GM12878 (cell line): ENCODE measurements around the gene FRMD3. TPM values are rescaled to one million over a fixed set of nuclear protein-coding genes. Genes with fewer than 3 reads are reported as not detected.

Experiments used
- ATAC-seq: fragments of 200-7000 bp; cut with Tn5 transposase; 3 replicates; pipeline ENCODE4 v1.9.1; 2020; ENCODE audit warnings: mild to moderate bottlenecking, moderate library complexity
- BruUV-seq: library from RNA; stranded (reverse); fragments of 400-500 nt; replicated peaks from 2 replicates; lab custom pipeline; 2021; lab: Mats Ljungman, UMichigan
- CTCF ChIA-PET: fragments of 300-600 bp; sonication (Branson Sonifier 250); formaldehyde crosslinking; extraction: SDS; loops from one replicate; lab custom pipeline; 2021; ENCODE audit warnings: inconsistent platforms; lab: Yijun Ruan, JAX
- POLR2A ChIA-PET: fragments of 350-600 bp; formaldehyde crosslinking; extraction: SDS; loops from one replicate; lab custom pipeline; 2021; ENCODE audit warnings: inconsistent platforms; lab: Charles Lee
- RAD21 ChIA-PET: fragments of 300-600 bp; sonication (Branson Sonifier 250); formaldehyde crosslinking; loops from one replicate; lab custom pipeline; 2023; ENCODE audit warnings: antibody characterized with exemption; ENCODE audit not compliant: unreplicated experiment; lab: Charles Lee
- SMC1A ChIA-PET: fragments of 300-600 bp; sonication (Branson Sonifier 250); formaldehyde crosslinking; loops from one replicate; lab custom pipeline; 2023; ENCODE audit not compliant: unreplicated experiment, uncharacterized antibody; lab: Charles Lee
- DNase-seq: peaks from one replicate; pipeline ENCODE4 v3.0.0-alpha.2; 2011; ENCODE audit warnings: low read depth, low spot score
- FAIRE-seq: peaks from 3 replicates; lab custom pipeline; 2011; peaks lifted over from hg19 to GRCh38; lab: Jason Lieb, UNC
- H2AFZ ChIP-seq: 2 replicates; pipeline ENCODE4 v1.6.0; 2011; ENCODE audit warnings: low read depth, low read length, control low read depth; ENCODE audit not compliant: control insufficient read depth
- H3K27ac ChIP-seq: 2 replicates; pipeline ENCODE4 v1.5.1; 2011; ENCODE audit warnings: control low read depth; ENCODE audit not compliant: control insufficient read depth, insufficient read depth
- H3K27me3 ChIP-seq, 2 experiments: replicated peaks in 1 of 2; 2 replicates each; pipeline versions ENCODE4 v1.6.0 to v1.6.1; 2011; ENCODE audit warnings: low read length in 1 of 2; ENCODE audit not compliant: control insufficient read depth in 2 of 2, insufficient read depth in 2 of 2
- H3K36me3 ChIP-seq, 2 experiments: 2 replicates each; pipeline ENCODE4 v1.5.1; 2011; ENCODE audit warnings: low read length in 1 of 2; ENCODE audit not compliant: control insufficient read depth in 2 of 2, insufficient read depth in 2 of 2
- H3K4me1 ChIP-seq: 2 replicates; pipeline ENCODE4 v1.6.1; 2011; ENCODE audit warnings: mild to moderate bottlenecking, low read length, moderate library complexity, mixed read lengths; ENCODE audit not compliant: control insufficient read depth, insufficient read depth
- H3K4me2 ChIP-seq: 2 replicates; pipeline ENCODE4 v1.6.0; 2011; ENCODE audit warnings: control low read depth; ENCODE audit not compliant: control insufficient read depth, insufficient read depth
- H3K4me3 ChIP-seq: fragments of 200-600 bp; sonication (generic); 2 replicates; pipeline ENCODE4 v1.5.1; 2016
- H3K79me2 ChIP-seq: 2 replicates; pipeline ENCODE4 v1.6.0; 2011; ENCODE audit warnings: low read length; ENCODE audit not compliant: control insufficient read depth, insufficient read depth
- H3K9ac ChIP-seq: 2 replicates; pipeline ENCODE4 v1.8.0; 2011; ENCODE audit warnings: low read length, control low read depth, mixed read lengths; ENCODE audit not compliant: control insufficient read depth, insufficient read depth
- H3K9me3 ChIP-seq: replicated peaks from 3 replicates; pipeline ENCODE4 v1.5.1; 2011; ENCODE audit warnings: mild to moderate bottlenecking, low read length; ENCODE audit not compliant: control insufficient read depth, insufficient read depth
- H4K20me1 ChIP-seq: 2 replicates; pipeline ENCODE4 v1.6.0; 2011; ENCODE audit not compliant: control insufficient read depth, insufficient read depth
- BACH1 ChIP-seq: fragments of 450-650 bp; IDR thresholded peaks from 2 replicates; pipeline ENCODE4 v1.6.1; 2017; ENCODE audit warnings: mild to moderate bottlenecking, borderline replicate concordance
- BCL3 ChIP-seq: IDR thresholded peaks from 2 replicates; pipeline ENCODE4 v1.6.1; 2011; ENCODE audit warnings: borderline replicate concordance, low read depth, mild to moderate bottlenecking, moderate library complexity, low read length; ENCODE audit not compliant: insufficient read depth, poor library complexity, severe bottlenecking
- BMI1 ChIP-seq: fragments of 450-650 bp; IDR thresholded peaks from 2 replicates; pipeline ENCODE4 v1.6.1; 2016; ENCODE audit warnings: mild to moderate bottlenecking, moderate library complexity, borderline replicate concordance
- CBX3 ChIP-seq: fragments of 200-600 bp; sonication (generic); IDR thresholded peaks from 2 replicates; pipeline ENCODE4 v1.6.1; 2016; ENCODE audit warnings: low read depth, borderline replicate concordance
- CBX5 ChIP-seq: sonication (generic); IDR thresholded peaks from 2 replicates; pipeline ENCODE4 v1.6.1; 2016; ENCODE audit warnings: low read depth, moderate library complexity, mild to moderate bottlenecking, inconsistent platforms
- CHD2 ChIP-seq: IDR thresholded peaks from 2 replicates; pipeline ENCODE4 v1.6.1; 2011; ENCODE audit warnings: low read depth, low read length, improper control_type of control experiment, borderline replicate concordance
- CREB1 ChIP-seq: IDR thresholded peaks from 2 replicates; pipeline ENCODE4 v1.6.1; 2012; ENCODE audit warnings: low read depth, mild to moderate bottlenecking, inconsistent platforms
- DPF2 ChIP-seq: fragments of 450-650 bp; IDR thresholded peaks from 2 replicates; pipeline ENCODE4 v1.6.1; 2017; ENCODE audit warnings: mild to moderate bottlenecking
- FOXK2 ChIP-seq: fragments of 450-650 bp; IDR thresholded peaks from 2 replicates; pipeline ENCODE4 v1.6.1; 2017; ENCODE audit warnings: mild to moderate bottlenecking, moderate library complexity
- GABPA ChIP-seq: IDR thresholded peaks from 2 replicates; pipeline ENCODE4 v1.6.1; 2014; ENCODE audit warnings: antibody characterized with exemption, low read depth, mild to moderate bottlenecking, inconsistent platforms
- KDM1A ChIP-seq: fragments of 200-600 bp; sonication (generic); IDR thresholded peaks from 2 replicates; pipeline ENCODE4 v1.6.1; 2016; ENCODE audit warnings: borderline replicate concordance
- NFIC ChIP-seq: IDR thresholded peaks from 2 replicates; pipeline ENCODE4 v1.6.1; 2012; ENCODE audit warnings: low read depth, mild to moderate bottlenecking, inconsistent platforms, low read length, moderate library complexity
- NR2C1 ChIP-seq: fragments of 450-650 bp; IDR thresholded peaks from 2 replicates; pipeline ENCODE4 v1.6.1; 2017; ENCODE audit warnings: antibody characterized with exemption, mild to moderate bottlenecking, moderate library complexity
- RCOR1 ChIP-seq: conservative IDR thresholded peaks from 2 replicates; pipeline ENCODE4 v1.6.1; 2012; ENCODE audit warnings: low read depth, low read length, improper control_type of control experiment
- ZNF217 ChIP-seq: fragments of 450-650 bp; IDR thresholded peaks from 2 replicates; pipeline ENCODE4 v1.6.1; 2017; ENCODE audit warnings: antibody characterized with exemption, mild to moderate bottlenecking
- WGBS: methylation state at CpG from one replicate; pipeline ENCODE4 v1.1.6; 2016; ENCODE audit warnings: low lambda C conversion rate; ENCODE audit not compliant: insufficient replicate concordance, insufficient coverage; ENCODE audit errors: missing lambda C conversion rate; 5-methylcytosine and 5-hydroxymethylcytosine counted together
- in situ Hi-C: fragments of 300-500 bp; cut with MboI; formaldehyde crosslinking; loops from 9 replicates; pipeline ENCODE4 v1.14.3; 2018; ENCODE audit warnings: mixed read lengths
- intact Hi-C: fragments of 100-400 bp; cut with micrococcal nuclease; formaldehyde crosslinking; loops from one replicate; pipeline ENCODE4 v1.14.2; 2022; ENCODE audit not compliant: unreplicated experiment
- polyA plus RNA-seq, 11 experiments: library from polyadenylated mRNA; depleted of rRNA in 4 of 11; unstranded in 6 of 11; stranded (reverse) in 5 of 11; fragments of >200 nt; fragmentation: Nextera tagmentation in 4 of 11; fragmentation: Illumina TruSeq in 1 of 11; extraction: Ambion mirVana in 4 of 11; extraction: Trizol in 1 of 11; gene quantifications; 1 replicate in 1 of 11; 2 replicates in 10 of 11; pipeline versions ENCODE4 v1.2.1 to v1.2.3, GENCODE V29; 2011 to 2016; ENCODE audit warnings: inconsistent platforms in 2 of 11, missing spikeins in 2 of 11, low read depth in 1 of 11
- total RNA-seq, 4 experiments: library from RNA; depleted of rRNA in 3 of 4; stranded (reverse); fragments of >200 nt in 3 of 4; fragmentation: Illumina TruSeq in 1 of 4; extraction: Trizol in 1 of 4; gene quantifications; 2 replicates each; pipeline versions ENCODE4 v1.2.1 to v1.2.3, GENCODE V29; 2013 to 2021
- TF ChIP-seq, protein P1 (sequence below): IDR thresholded peaks from 2 replicates; pipeline ENCODE4 v1.6.1; 2012; ENCODE audit warnings: improper control_type of control experiment, low read depth, low read length; ENCODE audit not compliant: insufficient replicate concordance
- TF ChIP-seq, protein P2 (sequence below): fragments of 450-650 bp; conservative IDR thresholded peaks from 2 replicates; pipeline ENCODE4 v1.6.1; 2017; ENCODE audit warnings: mild to moderate bottlenecking, moderate library complexity

The FRMD3 gene
- total and polyA plus RNA-seq, 10 of the 15 experiments (the other 5 are each of a cell fraction or from before 2014, with no cell fraction given): 0.04 to 0.68 (median 0.21) TPM; not detected in 1

GRCh38 chr9:83198371-83198770, 339.8 kb downstream of the FRMD3 start:
- POLR2A ChIA-PET: no interaction called here
- FAIRE-seq: no peak
- H3K9me3 ChIP-seq: no peaks in the 10 kb centered on the region
- H4K20me1 ChIP-seq: no peaks in the 10 kb centered on the region
- no peak for DNase-seq
- BruUV-seq: no TSS peak
- no peak for ATAC-seq
- no peak overlapping the region for H3K4me2 ChIP-seq
- SMC1A ChIA-PET: interaction anchor here (1.1 kb wide), 1 partner anchor 15 kb away, joined by 3 read pairs; no protein-coding TSS in a partner anchor
- TF ChIP-seq KDM1A (no peak), BCL3 (no peak), CBX3 (no peak), CREB1 (no peak), CHD2 (no peak), NR2C1 (no peak), RCOR1 (no peak), NFIC (no peak), BACH1 (no peak), CBX5 (no peak), DPF2 (no peak), ZNF217 (no peak), FOXK2 (no peak), GABPA (no peak), BMI1 (no peak)
- TF ChIP-seq, protein P1, sequence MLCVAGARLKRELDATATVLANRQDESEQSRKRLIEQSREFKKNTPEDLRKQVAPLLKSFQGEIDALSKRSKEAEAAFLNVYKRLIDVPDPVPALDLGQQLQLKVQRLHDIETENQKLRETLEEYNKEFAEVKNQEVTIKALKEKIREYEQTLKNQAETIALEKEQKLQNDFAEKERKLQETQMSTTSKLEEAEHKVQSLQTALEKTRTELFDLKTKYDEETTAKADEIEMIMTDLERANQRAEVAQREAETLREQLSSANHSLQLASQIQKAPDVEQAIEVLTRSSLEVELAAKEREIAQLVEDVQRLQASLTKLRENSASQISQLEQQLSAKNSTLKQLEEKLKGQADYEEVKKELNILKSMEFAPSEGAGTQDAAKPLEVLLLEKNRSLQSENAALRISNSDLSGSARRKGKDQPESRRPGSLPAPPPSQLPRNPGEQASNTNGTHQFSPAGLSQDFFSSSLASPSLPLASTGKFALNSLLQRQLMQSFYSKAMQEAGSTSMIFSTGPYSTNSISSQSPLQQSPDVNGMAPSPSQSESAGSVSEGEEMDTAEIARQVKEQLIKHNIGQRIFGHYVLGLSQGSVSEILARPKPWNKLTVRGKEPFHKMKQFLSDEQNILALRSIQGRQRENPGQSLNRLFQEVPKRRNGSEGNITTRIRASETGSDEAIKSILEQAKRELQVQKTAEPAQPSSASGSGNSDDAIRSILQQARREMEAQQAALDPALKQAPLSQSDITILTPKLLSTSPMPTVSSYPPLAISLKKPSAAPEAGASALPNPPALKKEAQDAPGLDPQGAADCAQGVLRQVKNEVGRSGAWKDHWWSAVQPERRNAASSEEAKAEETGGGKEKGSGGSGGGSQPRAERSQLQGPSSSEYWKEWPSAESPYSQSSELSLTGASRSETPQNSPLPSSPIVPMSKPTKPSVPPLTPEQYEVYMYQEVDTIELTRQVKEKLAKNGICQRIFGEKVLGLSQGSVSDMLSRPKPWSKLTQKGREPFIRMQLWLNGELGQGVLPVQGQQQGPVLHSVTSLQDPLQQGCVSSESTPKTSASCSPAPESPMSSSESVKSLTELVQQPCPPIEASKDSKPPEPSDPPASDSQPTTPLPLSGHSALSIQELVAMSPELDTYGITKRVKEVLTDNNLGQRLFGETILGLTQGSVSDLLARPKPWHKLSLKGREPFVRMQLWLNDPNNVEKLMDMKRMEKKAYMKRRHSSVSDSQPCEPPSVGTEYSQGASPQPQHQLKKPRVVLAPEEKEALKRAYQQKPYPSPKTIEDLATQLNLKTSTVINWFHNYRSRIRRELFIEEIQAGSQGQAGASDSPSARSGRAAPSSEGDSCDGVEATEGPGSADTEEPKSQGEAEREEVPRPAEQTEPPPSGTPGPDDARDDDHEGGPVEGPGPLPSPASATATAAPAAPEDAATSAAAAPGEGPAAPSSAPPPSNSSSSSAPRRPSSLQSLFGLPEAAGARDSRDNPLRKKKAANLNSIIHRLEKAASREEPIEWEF: no peak
- TF ChIP-seq, protein P2, sequence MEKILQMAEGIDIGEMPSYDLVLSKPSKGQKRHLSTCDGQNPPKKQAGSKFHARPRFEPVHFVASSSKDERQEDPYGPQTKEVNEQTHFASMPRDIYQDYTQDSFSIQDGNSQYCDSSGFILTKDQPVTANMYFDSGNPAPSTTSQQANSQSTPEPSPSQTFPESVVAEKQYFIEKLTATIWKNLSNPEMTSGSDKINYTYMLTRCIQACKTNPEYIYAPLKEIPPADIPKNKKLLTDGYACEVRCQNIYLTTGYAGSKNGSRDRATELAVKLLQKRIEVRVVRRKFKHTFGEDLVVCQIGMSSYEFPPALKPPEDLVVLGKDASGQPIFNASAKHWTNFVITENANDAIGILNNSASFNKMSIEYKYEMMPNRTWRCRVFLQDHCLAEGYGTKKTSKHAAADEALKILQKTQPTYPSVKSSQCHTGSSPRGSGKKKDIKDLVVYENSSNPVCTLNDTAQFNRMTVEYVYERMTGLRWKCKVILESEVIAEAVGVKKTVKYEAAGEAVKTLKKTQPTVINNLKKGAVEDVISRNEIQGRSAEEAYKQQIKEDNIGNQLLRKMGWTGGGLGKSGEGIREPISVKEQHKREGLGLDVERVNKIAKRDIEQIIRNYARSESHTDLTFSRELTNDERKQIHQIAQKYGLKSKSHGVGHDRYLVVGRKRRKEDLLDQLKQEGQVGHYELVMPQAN: no peak
- CTCF ChIA-PET: no interaction called here
- RAD21 ChIA-PET: no interaction called here
- no peaks in the 10 kb centered on the region for H3K4me1 ChIP-seq
- no peaks in the 10 kb centered on the region for H3K36me3 ChIP-seq
- no peak overlapping the region for H3K9ac ChIP-seq
- H2AFZ ChIP-seq: no peak overlapping the region
- no peak overlapping the region for H3K27ac ChIP-seq
- in situ Hi-C loops (no loop called here), intact Hi-C loops (no loop called here)
- no peaks in the 10 kb centered on the region for H3K79me2 ChIP-seq
- no peak overlapping the region for H3K4me3 ChIP-seq
- no peaks in the 10 kb centered on the region; a peak in 1 of 4 replicates for H3K27me3 ChIP-seq
- WGBS: 29% methylated on average over 3 of the region's 3 CpGs
